Pancreas (tissue), 10 donors: Measurements from ENCODE around the gene EGR1. TPM values are rescaled to one million over a fixed set of nuclear protein-coding genes. Genes with fewer than 3 reads are reported as not detected.

ENCODE experiments used
- ATAC-seq, 4 donors: fragments of 200-7000 bp; cut with Tn5 transposase; one replicate each; pipeline versions ENCODE4 v1.8.0 to v1.9.1; 2020; ENCODE audit warnings: mild to moderate bottlenecking in 4 of 4, moderate library complexity in 4 of 4
- DNase-seq, 6 donors: peaks; one replicate each; pipeline ENCODE4 v3.0.0-alpha.2; 2020
- FAIRE-seq: peaks from 2 replicates; lab custom pipeline; 2012; peaks lifted over from hg19 to GRCh38; lab: Jason Lieb, UNC
- H3K27ac ChIP-seq, 4 donors: fragments of 200-600 bp; sonication (generic); 1 replicate in 3 of 4; 2 replicates in 1 of 4; pipeline versions ENCODE4 v1.5.0 to v1.8.0; 2020
- H3K27me3 ChIP-seq, 4 donors: fragments of 200-600 bp; one replicate each; pipeline ENCODE4 v1.8.0; 2021
- H3K36me3 ChIP-seq, 3 donors: fragments of 200-600 bp; sonication (generic) in 1 of 3; one replicate each; pipeline versions ENCODE4 v1.5.0 to v1.8.0; 2020 to 2021
- H3K4me1 ChIP-seq, 3 donors: fragments of 200-600 bp; one replicate each; pipeline ENCODE4 v1.8.0; 2021
- H3K4me3 ChIP-seq, 4 donors: fragments of 200-600 bp; sonication (generic) in 2 of 4; one replicate each; pipeline versions ENCODE4 v1.5.0 to v1.8.0; 2020 to 2021
- H3K9me3 ChIP-seq, 4 donors: fragments of 200-600 bp; one replicate each; pipeline ENCODE4 v1.8.0; 2021
- WGBS, 2 donors: extraction: QIAGEN DNeasy Blood & Tissue Kit; methylation state at CpG; one replicate each; pipeline ENCODE4 v1.1.7; 2013; 5-methylcytosine and 5-hydroxymethylcytosine counted together
- intact Hi-C, 3 donors: fragments of 100-400 bp; cut with DNase I; formaldehyde crosslinking; loops; one replicate each; pipeline versions ENCODE4 v1.11.1 to v1.14.2; 2022
- polyA plus RNA-seq, 2 donors: library from polyadenylated mRNA; stranded (reverse); fragments of 200-250 nt; gene quantifications; one replicate each; pipeline ENCODE4 v1.2.3, GENCODE V29; 2013
- total RNA-seq, 6 donors: library from RNA; stranded (reverse); fragmentation: NEBNext Ultra II Directional in 4 of 6; extraction: Animal tissue kit (Norgen Biotek cat#: 25700) in 4 of 6; gene quantifications; one replicate each; pipeline versions ENCODE4 v1.2.1 to v1.2.4, GENCODE V29; 2021 to 2023
- TF ChIP-seq, protein P1 (sequence below), 4 donors: fragments of 200-600 bp; sonication (generic) in 3 of 4; IDR thresholded peaks; one replicate each; pipeline versions ENCODE4 v1.5.0 to v1.8.0; 2021; ENCODE audit warnings: antibody characterized with exemption in 4 of 4
- donor health status: healthy with polysubstance abuse.
- donor health status: DM: no; HTN: no; CAD: no; lungs with moderate emphysema.
- donor health status: DM: no; HTN: no; CAD: no.
- donor health status: control.
- donor health status: control.
- donor health status: Bipolar disorder and iron deficiency.
- donor health status: DM: yes; HTN: yes; CAD: no.
- donor health status: DM: no; HTN: no; CAD: no.
- donor health status: DM: no; HTN: no; CAD: no.
- donor health status: DM: yes; HTN: yes; CAD: no.

Gene EGR1
- total and polyA plus RNA-seq, 8 donors: 16.4 to 120 (median 31.0) TPM

DNA sequence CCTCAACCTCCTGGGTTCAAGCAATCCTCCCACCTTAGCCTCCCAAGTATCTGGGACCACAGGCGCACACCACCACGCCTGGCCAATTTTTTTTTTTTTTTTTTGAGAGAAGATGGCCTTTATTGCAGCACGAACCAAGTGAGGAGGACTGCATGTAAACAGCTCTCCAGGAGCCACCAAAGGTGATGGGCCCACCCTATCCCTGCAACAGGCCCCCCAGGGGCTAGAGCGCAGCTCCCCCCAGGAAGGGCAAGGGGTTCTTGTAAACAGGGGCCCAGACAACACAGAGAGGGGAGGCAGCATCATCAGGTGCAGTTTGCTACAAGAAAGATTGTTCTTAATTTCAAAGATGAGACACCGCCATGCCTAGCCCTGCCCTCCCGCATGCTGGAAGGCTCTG, 12.6 kb upstream of the EGR1 start:
- no peak overlapping the region for H3K27ac ChIP-seq
- WGBS, 2 donors: 86 to 94% methylated on average over 6 of the region's 6 CpGs
- TF ChIP-seq, protein P1, sequence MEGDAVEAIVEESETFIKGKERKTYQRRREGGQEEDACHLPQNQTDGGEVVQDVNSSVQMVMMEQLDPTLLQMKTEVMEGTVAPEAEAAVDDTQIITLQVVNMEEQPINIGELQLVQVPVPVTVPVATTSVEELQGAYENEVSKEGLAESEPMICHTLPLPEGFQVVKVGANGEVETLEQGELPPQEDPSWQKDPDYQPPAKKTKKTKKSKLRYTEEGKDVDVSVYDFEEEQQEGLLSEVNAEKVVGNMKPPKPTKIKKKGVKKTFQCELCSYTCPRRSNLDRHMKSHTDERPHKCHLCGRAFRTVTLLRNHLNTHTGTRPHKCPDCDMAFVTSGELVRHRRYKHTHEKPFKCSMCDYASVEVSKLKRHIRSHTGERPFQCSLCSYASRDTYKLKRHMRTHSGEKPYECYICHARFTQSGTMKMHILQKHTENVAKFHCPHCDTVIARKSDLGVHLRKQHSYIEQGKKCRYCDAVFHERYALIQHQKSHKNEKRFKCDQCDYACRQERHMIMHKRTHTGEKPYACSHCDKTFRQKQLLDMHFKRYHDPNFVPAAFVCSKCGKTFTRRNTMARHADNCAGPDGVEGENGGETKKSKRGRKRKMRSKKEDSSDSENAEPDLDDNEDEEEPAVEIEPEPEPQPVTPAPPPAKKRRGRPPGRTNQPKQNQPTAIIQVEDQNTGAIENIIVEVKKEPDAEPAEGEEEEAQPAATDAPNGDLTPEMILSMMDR (IDR thresholded peaks at IDR 0.05): no peak
- H3K36me3 ChIP-seq: no peaks in the 10 kb centered on the region
- H3K9me3 ChIP-seq: no peaks in the 10 kb centered on the region
- H3K4me1 ChIP-seq: no peaks in the 10 kb centered on the region
- no peaks in the 10 kb centered on the region for H3K27me3 ChIP-seq
- ATAC-seq (no peak), FAIRE-seq (no peak), DNase-seq (no peak)
- no peak overlapping the region for H3K4me3 ChIP-seq
- intact Hi-C loops: loop anchor here (5.0 to 10.0 kb wide), 3 partner anchors 50 to 102 kb away; no protein-coding TSS in a partner anchor

DNA sequence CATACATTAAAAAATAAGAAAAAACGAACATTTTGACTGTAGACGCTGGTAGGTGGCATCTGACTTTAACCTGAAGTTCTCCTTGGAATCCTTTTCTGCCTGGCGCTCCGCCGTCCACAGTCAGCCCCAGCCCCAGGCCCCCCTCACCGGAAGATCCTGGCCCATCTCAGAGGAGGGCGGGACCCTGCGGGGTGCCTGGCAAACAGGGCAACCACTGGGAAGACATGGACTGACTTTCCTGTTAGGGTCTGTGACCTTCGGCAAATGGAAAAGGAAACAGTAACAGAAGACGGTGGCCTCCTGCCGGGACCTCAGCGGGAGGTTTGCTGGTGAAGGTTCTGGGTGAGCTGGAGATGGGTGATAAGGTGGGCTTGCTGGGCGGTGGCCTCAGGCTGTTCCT, 11.7 kb upstream of the EGR1 start:
- TF ChIP-seq, protein P1 (IDR thresholded peaks at IDR 0.05): no peak
- Histone ChIP-seq H3K27ac (no peak overlapping the region), H3K36me3 (no peaks in the 10 kb centered on the region), H3K4me3 (no peak overlapping the region), H3K4me1 (no peaks in the 10 kb centered on the region), H3K27me3 (no peaks in the 10 kb centered on the region), H3K9me3 (no peaks in the 10 kb centered on the region)
- ATAC-seq (no peak), FAIRE-seq (no peak), DNase-seq (peak in 1 of 6 donors; percentile 44)
- WGBS, 2 donors: 65 to 81% methylated on average over 13 of the region's 13 CpGs
- intact Hi-C loops: loop anchor here (5.0 to 10.0 kb wide), 3 partner anchors 49 to 101 kb away; no protein-coding TSS in a partner anchor

DNA sequence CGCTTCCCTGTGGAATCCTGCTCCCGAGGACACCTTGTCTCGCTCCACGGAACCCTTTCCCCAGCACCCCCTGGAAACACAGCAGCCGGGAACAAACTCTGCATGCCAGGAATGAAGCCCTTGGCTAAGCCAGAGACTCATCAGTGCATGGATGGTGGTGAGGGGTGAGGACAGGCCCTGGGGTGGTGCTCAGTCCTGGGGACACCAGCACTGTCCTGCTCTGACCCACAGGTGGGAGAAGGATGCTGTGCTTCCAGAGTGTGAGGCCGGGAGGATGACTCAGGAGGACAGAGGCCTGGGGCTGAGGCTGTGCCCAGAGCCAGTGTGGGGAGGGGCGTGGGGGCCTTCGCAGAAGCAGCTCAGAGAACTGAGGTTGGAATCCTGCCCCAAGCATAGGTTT, 11.2 kb upstream of the EGR1 start:
- no peak for ATAC-seq
- H3K4me3 ChIP-seq: no peak overlapping the region
- H3K27me3 ChIP-seq: no peaks in the 10 kb centered on the region
- H3K4me1 ChIP-seq: no peaks in the 10 kb centered on the region
- TF ChIP-seq, protein P1 (IDR thresholded peaks at IDR 0.05): no peak
- intact Hi-C loops: loop anchor here (5.0 to 10.0 kb wide), 3 partner anchors 48 to 101 kb away; no protein-coding TSS in a partner anchor
- no peak for FAIRE-seq
- WGBS, 2 donors: 72 to 76% methylated on average over 8 of the region's 8 CpGs
- DNase-seq: no peak
- no peaks in the 10 kb centered on the region for H3K36me3 ChIP-seq
- no peak overlapping the region for H3K27ac ChIP-seq
- no peaks in the 10 kb centered on the region for H3K9me3 ChIP-seq

DNA sequence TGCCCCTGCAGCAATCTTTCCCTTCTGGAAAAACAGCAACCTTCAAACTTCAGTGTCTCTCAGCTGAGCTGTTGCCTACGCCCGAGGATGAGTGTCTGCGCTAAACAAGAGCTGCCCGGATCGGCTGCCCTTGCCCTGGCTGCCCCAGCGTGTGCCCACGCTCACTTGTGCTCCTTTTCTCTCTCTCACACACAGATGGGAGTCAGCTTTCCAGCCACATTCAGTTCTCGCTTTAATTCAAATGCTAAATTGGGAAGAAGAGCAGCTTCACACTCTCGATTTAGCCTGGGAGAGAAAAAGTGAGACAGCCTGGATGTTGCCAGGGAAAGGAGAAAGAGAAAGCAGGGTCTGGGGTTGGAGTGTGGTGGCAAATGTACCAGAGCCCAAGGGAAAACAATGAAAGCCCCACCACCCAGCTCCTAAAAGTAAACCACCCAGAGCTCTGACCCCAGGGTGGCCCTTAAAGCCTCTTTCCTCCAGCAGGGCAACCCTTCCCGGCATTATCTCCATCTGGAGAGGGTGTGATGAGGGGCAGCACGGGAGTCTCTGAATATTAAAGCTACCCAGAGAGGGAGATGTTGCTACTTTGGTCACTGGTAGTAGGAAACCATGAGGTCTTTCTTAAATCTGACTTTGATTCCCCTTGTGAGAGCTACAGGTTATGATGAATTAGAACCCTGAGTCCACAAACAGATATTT, 9.9 kb upstream of the EGR1 start:
- FAIRE-seq: no peak
- intact Hi-C loops: loop anchor here in 2 of 3 donors (10.0 kb wide), 2 partner anchors 49 to 99 kb away; no protein-coding TSS in a partner anchor
- ATAC-seq: no peak
- H3K27ac ChIP-seq: no peak overlapping the region
- H3K4me3 ChIP-seq: no peak overlapping the region
- WGBS, 2 donors: 73 to 75% methylated on average over 11 of the region's 11 CpGs
- H3K4me1 ChIP-seq: no peaks in the 10 kb centered on the region
- H3K9me3 ChIP-seq: no peaks in the 10 kb centered on the region
- no peaks in the 10 kb centered on the region for H3K27me3 ChIP-seq
- no peak for DNase-seq
- TF ChIP-seq, protein P1 (IDR thresholded peaks at IDR 0.05): no peak
- no peaks in the 10 kb centered on the region for H3K36me3 ChIP-seq
